Measurements from ENCODE around the gene DYRK1A.

DYRK1A gene

DNA sequence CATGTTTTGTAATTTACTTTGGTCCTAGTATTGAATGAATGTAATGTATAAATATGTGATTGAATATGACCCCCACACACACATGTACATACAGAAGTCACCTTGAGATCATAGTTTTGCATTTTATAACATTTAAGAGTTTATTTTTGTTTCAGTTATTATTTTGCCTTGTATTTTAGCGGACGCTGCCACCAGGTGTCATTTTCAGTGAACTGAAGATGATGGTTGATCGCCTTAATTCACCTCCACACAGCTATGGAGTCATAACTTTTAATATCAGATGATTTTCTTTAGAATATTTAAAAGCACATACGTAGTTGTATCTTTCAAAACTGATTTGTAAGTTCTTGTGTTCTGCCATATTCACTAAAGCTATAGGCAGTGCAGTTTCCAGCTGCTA is 130.4 kb downstream of the DYRK1A start:
- Histone ChIP-seq H3K4me1 (ENCODE audit: control insufficient read depth, insufficient read depth, low read length) (no peaks in the 10 kb centered on the region), H3K27ac (ENCODE audit: extremely low read depth, low read depth, low read length) (no peak overlapping the region), H3K36me3 (ENCODE audit: control insufficient read depth in 2 of 2, insufficient read depth in 1 of 2, low read length in 2 of 2) (peaks cover 11 to 47% of the 10 kb centered on the region in 2 experiments), H3K9me3 (ENCODE audit: control insufficient read depth, insufficient read depth, low read depth, low read length) (no peaks in the 10 kb centered on the region), H3K4me3 (ENCODE audit: low read depth, low read length) (no peak overlapping the region)
- POLR2A ChIA-PET = interaction anchor here (0.6 kb wide), 1 partner anchor 22 kb away, joined by 3 read pairs; no protein-coding TSS in a partner anchor
- TF ChIP-seq ZNF664 (tag by site-specific recombination; IDR thresholded peaks at IDR 0.05) = no peak
- TF ChIP-seq, protein P1, sequence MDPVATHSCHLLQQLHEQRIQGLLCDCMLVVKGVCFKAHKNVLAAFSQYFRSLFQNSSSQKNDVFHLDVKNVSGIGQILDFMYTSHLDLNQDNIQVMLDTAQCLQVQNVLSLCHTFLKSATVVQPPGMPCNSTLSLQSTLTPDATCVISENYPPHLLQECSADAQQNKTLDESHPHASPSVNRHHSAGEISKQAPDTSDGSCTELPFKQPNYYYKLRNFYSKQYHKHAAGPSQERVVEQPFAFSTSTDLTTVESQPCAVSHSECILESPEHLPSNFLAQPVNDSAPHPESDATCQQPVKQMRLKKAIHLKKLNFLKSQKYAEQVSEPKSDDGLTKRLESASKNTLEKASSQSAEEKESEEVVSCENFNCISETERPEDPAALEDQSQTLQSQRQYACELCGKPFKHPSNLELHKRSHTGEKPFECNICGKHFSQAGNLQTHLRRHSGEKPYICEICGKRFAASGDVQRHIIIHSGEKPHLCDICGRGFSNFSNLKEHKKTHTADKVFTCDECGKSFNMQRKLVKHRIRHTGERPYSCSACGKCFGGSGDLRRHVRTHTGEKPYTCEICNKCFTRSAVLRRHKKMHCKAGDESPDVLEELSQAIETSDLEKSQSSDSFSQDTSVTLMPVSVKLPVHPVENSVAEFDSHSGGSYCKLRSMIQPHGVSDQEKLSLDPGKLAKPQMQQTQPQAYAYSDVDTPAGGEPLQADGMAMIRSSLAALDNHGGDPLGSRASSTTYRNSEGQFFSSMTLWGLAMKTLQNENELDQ (tag by site-specific recombination; IDR thresholded peaks at IDR 0.05; ENCODE audit: low read depth) = no peak
- TF ChIP-seq ZNF366 (tag by site-specific recombination; conservative IDR thresholded peaks at IDR 0.05) = no peak
- no peak for TF ChIP-seq OVOL3 (tag by site-specific recombination; IDR thresholded peaks at IDR 0.05)
- no peak for TF ChIP-seq ZNF169 (tag by site-specific recombination; IDR thresholded peaks at IDR 0.05)
- TF ChIP-seq ZNF155 (tag by site-specific recombination; IDR thresholded peaks at IDR 0.05) = no peak
- no peak for TF ChIP-seq ZNF391 (tag by site-specific recombination; IDR thresholded peaks at IDR 0.05; ENCODE audit: borderline replicate concordance, low read depth)
- TF ChIP-seq HOXC10 (CRISPR knock-in tag; IDR thresholded peaks at IDR 0.05) = no peak
- no peak for TF ChIP-seq ZNF404 (tag by site-specific recombination; IDR thresholded peaks at IDR 0.05)
- TF ChIP-seq ZNF610 (tag by site-specific recombination; IDR thresholded peaks at IDR 0.05; ENCODE audit: borderline replicate concordance) = no peak
- CTCF ChIA-PET = interaction anchor here (0.9 to 2.1 kb wide), 10 partner anchors 8 to 331 kb away, joined by 3 to 9 read pairs (median 4); no protein-coding TSS in a partner anchor

DNA sequence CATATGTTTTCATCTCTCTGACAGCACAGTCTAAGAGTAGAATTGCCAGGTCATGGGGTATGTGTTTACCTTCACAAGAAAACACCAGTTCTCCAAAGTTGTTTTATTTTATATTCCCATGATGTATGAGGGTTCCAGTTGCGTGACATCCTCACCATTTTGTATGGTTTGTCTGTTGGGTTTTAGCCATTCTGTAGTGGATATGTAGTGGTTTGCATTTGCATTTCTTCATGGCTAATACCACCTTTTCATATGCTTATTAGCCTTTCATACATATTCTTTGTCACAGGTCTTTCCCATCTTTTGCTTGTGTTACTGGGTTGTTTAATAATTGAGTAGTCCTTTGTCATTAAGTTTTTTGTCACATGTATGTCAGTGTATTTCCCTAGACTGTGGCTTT is 132.1 kb downstream of the DYRK1A start:
- POLR2A ChIA-PET = no interaction called here

DNA sequence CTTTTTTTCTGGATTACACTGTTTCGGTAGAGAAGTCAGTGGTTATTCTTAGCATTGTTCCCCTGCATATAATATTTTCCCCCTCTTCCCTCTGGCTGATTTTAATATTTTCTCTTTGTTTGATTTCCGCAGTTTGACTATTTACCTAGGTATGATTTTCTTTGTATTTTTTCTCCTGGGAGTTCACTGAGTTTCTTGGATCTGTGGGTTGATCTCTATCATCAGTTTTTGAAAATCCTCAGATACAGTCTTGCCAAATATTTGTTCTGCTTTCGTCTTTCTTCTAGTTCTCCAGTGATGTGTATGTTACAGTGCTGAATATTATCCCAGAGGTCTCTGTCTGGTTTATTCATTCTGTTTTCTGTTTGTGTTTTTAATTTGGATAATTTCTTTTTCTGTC is 136.4 kb downstream of the DYRK1A start:
- H3K27ac ChIP-seq (ENCODE audit: extremely low read depth, low read depth, low read length) = no peak overlapping the region
- no peaks in the 10 kb centered on the region for H3K4me1 ChIP-seq (ENCODE audit: control insufficient read depth, insufficient read depth, low read length)
- TF ChIP-seq ZNF692 (tag by site-specific recombination; IDR thresholded peaks at IDR 0.05) = no peak
- no peak for TF ChIP-seq ZBTB21 (tag by site-specific recombination; IDR thresholded peaks at IDR 0.05)
- no peak for TF ChIP-seq SP2 (tag by site-specific recombination; IDR thresholded peaks at IDR 0.05)
- TF ChIP-seq ZNF558 (tag by site-specific recombination; IDR thresholded peaks at IDR 0.05) = peak; percentile 100
- CTCF ChIA-PET = interaction anchor here (0.6 to 0.7 kb wide), 3 partner anchors 236 to 555 kb away, joined by 3 to 6 read pairs (median 3); no protein-coding TSS in a partner anchor
- H3K9me3 ChIP-seq (ENCODE audit: control insufficient read depth, insufficient read depth, low read depth, low read length) = no peaks in the 10 kb centered on the region
- H3K36me3 ChIP-seq (ENCODE audit: control insufficient read depth in 2 of 2, insufficient read depth in 1 of 2, low read length in 2 of 2) = peaks cover 43 to 49% of the 10 kb centered on the region in 2 experiments
- no peak overlapping the region for H3K4me3 ChIP-seq (ENCODE audit: low read depth, low read length)
- POLR2A ChIA-PET = no interaction called here

More for the DNA sequence above, 132.1 kb downstream of the DYRK1A start:
- Histone ChIP-seq H3K4me1 (ENCODE audit: control insufficient read depth, insufficient read depth, low read length) (no peaks in the 10 kb centered on the region), H3K27ac (ENCODE audit: extremely low read depth, low read depth, low read length) (no peak overlapping the region), H3K4me3 (ENCODE audit: low read depth, low read length) (no peak overlapping the region), H3K36me3 (ENCODE audit: control insufficient read depth in 2 of 2, insufficient read depth in 1 of 2, low read length in 2 of 2) (peaks cover 20 to 33% of the 10 kb centered on the region in 2 experiments), H3K9me3 (ENCODE audit: control insufficient read depth, insufficient read depth, low read depth, low read length) (no peaks in the 10 kb centered on the region)
- CTCF ChIA-PET = interaction anchor here (0.6 kb wide), 1 partner anchor 122 kb away, joined by 3 read pairs; no protein-coding TSS in a partner anchor
- TF ChIP-seq ZNF677 (tag by site-specific recombination; IDR thresholded peaks at IDR 0.05) (no peak), ZNF549 (tag by site-specific recombination; IDR thresholded peaks at IDR 0.05) (no peak), ZNF266 (tag by site-specific recombination; IDR thresholded peaks at IDR 0.05; ENCODE audit: low read depth) (no peak), OVOL3 (tag by site-specific recombination; IDR thresholded peaks at IDR 0.05) (no peak), GLI4 (tag by site-specific recombination; IDR thresholded peaks at IDR 0.05) (no peak), ZNF341 (tag by site-specific recombination; IDR thresholded peaks at IDR 0.05; ENCODE audit: low read depth) (no peak), ZNF830 (tag by site-specific recombination; IDR thresholded peaks at IDR 0.05; ENCODE audit: low read depth) (no peak), EGR2 (tag by site-specific recombination; IDR thresholded peaks at IDR 0.05; ENCODE audit: low read depth) (no peak), ZFP69B (tag by site-specific recombination; IDR thresholded peaks at IDR 0.05) (no peak), ZNF211 (tag by site-specific recombination; IDR thresholded peaks at IDR 0.05; ENCODE audit: low read depth) (no peak), ZNF626 (tag by site-specific recombination; IDR thresholded peaks at IDR 0.05) (no peak), ZNF175 (tag by site-specific recombination; IDR thresholded peaks at IDR 0.05) (no peak), ZNF114 (tag by site-specific recombination; IDR thresholded peaks at IDR 0.05) (no peak)

Measured in HEK293 (cell line).